Measurements from ENCODE around the gene MASP2. TPM values are rescaled to one million over a fixed set of nuclear protein-coding genes. Genes with fewer than 3 reads are reported as not detected.

MASP2 gene
- total RNA-seq, 1 donor, result not detected

GRCh38 chr1:11013160-11013531 is 33.9 kb downstream of the MASP2 start:
- DNase-seq (ENCODE audit: insufficient read length, low spot score, missing footprints), result no peak
- peak overlapping the region; percentile 100 for H3K27ac ChIP-seq (ENCODE audit: low read depth, low read length)
- no peaks in the 10 kb centered on the region for H3K9me3 ChIP-seq (ENCODE audit: low read depth, low read length)
- H3K36me3 ChIP-seq (ENCODE audit: insufficient read depth, low read length), result peaks cover 40% of the 10 kb centered on the region
- H3K4me3 ChIP-seq (ENCODE audit: insufficient read depth, low read length), result peak overlapping the region; percentile 99
- H3K79me2 ChIP-seq (ENCODE audit: insufficient read depth, low read length), result peaks cover 45% of the 10 kb centered on the region
- TF ChIP-seq CTCF (IDR thresholded peaks at IDR 0.05; ENCODE audit: extremely low read depth, low read depth, low read length), result no peak
- no peaks in the 10 kb centered on the region for H3K27me3 ChIP-seq (ENCODE audit: insufficient read depth, low read length)
- H3K4me2 ChIP-seq (ENCODE audit: insufficient read depth, low read length), result peak overlapping the region; percentile 87
- H4K20me1 ChIP-seq (ENCODE audit: insufficient read depth, low read length), result peaks cover 33% of the 10 kb centered on the region
- H2AFZ ChIP-seq (ENCODE audit: low read length), result no peak overlapping the region
- peaks cover 14% of the 10 kb centered on the region for H3K4me1 ChIP-seq (ENCODE audit: insufficient read depth, low read length)

GRCh38 chr1:11012260-11013159 is 34.5 kb downstream of the MASP2 start, which contains the start of gene TARDBP:
Gene TARDBP (plus strand): TSS chr1:11012654. CDS start chr1:11013728, 1,074 bp downstream.
- peaks cover 37% of the 10 kb centered on the region for H3K36me3 ChIP-seq (ENCODE audit: insufficient read depth, low read length)

GRCh38 chr1:11000526-11000925 is 46.5 kb downstream of the MASP2 start:
- Histone ChIP-seq H3K27me3 (ENCODE audit: insufficient read depth, low read length) (no peaks in the 10 kb centered on the region), H3K4me3 (ENCODE audit: insufficient read depth, low read length) (no peak overlapping the region), H3K9me3 (ENCODE audit: low read depth, low read length) (no peaks in the 10 kb centered on the region), H3K79me2 (ENCODE audit: insufficient read depth, low read length) (no peaks in the 10 kb centered on the region), H3K4me2 (ENCODE audit: insufficient read depth, low read length) (no peak overlapping the region), H3K4me1 (ENCODE audit: insufficient read depth, low read length) (no peaks in the 10 kb centered on the region), H3K27ac (ENCODE audit: low read depth, low read length) (no peak overlapping the region), H2AFZ (ENCODE audit: low read length) (no peak overlapping the region), H4K20me1 (ENCODE audit: insufficient read depth, low read length) (no peaks in the 10 kb centered on the region), H3K36me3 (ENCODE audit: insufficient read depth, low read length) (no peaks in the 10 kb centered on the region)
- TF ChIP-seq CTCF (IDR thresholded peaks at IDR 0.05; ENCODE audit: extremely low read depth, low read depth, low read length), result no peak
- no peak for DNase-seq (ENCODE audit: insufficient read length, low spot score, missing footprints)

More at GRCh38 chr1:11012260-11013159, 34.5 kb downstream of the MASP2 start, which contains the start of gene TARDBP:
- Histone ChIP-seq H2AFZ (ENCODE audit: low read length) (peak within 1 kb of the TSS; percentile 99), H3K27ac (ENCODE audit: low read depth, low read length) (peak within 1 kb of the TSS; percentile 100), H3K9me3 (ENCODE audit: low read depth, low read length) (no peaks in the 10 kb centered on the region), H3K27me3 (ENCODE audit: insufficient read depth, low read length) (no peaks in the 10 kb centered on the region), H3K4me2 (ENCODE audit: insufficient read depth, low read length) (peak within 1 kb of the TSS; percentile 87), H3K79me2 (ENCODE audit: insufficient read depth, low read length) (peaks cover 45% of the 10 kb centered on the region), H3K4me3 (ENCODE audit: insufficient read depth, low read length) (peak within 1 kb of the TSS; percentile 99), H3K4me1 (ENCODE audit: insufficient read depth, low read length) (peaks cover 14% of the 10 kb centered on the region), H4K20me1 (ENCODE audit: insufficient read depth, low read length) (peaks cover 33% of the 10 kb centered on the region)
- no peak for TF ChIP-seq CTCF (IDR thresholded peaks at IDR 0.05; ENCODE audit: extremely low read depth, low read depth, low read length)
- peak; percentile 99 for DNase-seq (ENCODE audit: insufficient read length, low spot score, missing footprints)

GRCh38 chr1:10996100-10996499 is 50.9 kb downstream of the MASP2 start:
- Histone ChIP-seq H3K4me3 (ENCODE audit: insufficient read depth, low read length) (no peak overlapping the region), H3K4me1 (ENCODE audit: insufficient read depth, low read length) (no peaks in the 10 kb centered on the region), H4K20me1 (ENCODE audit: insufficient read depth, low read length) (no peaks in the 10 kb centered on the region), H3K36me3 (ENCODE audit: insufficient read depth, low read length) (no peaks in the 10 kb centered on the region), H2AFZ (ENCODE audit: low read length) (no peak overlapping the region), H3K27ac (ENCODE audit: low read depth, low read length) (no peak overlapping the region), H3K27me3 (ENCODE audit: insufficient read depth, low read length) (peaks cover 6% of the 10 kb centered on the region), H3K9me3 (ENCODE audit: low read depth, low read length) (no peaks in the 10 kb centered on the region), H3K4me2 (ENCODE audit: insufficient read depth, low read length) (no peak overlapping the region), H3K79me2 (ENCODE audit: insufficient read depth, low read length) (no peaks in the 10 kb centered on the region)
- DNase-seq (ENCODE audit: insufficient read length, low spot score, missing footprints), result no peak
- no peak for TF ChIP-seq CTCF (IDR thresholded peaks at IDR 0.05; ENCODE audit: extremely low read depth, low read depth, low read length)

All from osteoblast (primary cell).